Measurements from ENCODE around the gene USP38.
"Not testable (repeated sequence)": the region's sequence is repeated elsewhere in the genome, so short reads cannot be mapped to it uniquely, and the experiment has no call there.

Gene USP38

GRCh38 chr4:143262838-143263237, 78.1 kb downstream of the USP38 start:
- H3K36me3 ChIP-seq (ENCODE audit: control insufficient read depth, insufficient read depth, low read length) = no peaks in the 10 kb centered on the region
- no peaks in the 10 kb centered on the region for H3K4me1 ChIP-seq
- no peaks in the 10 kb centered on the region for H3K9me3 ChIP-seq (ENCODE audit: control insufficient read depth, low read length)
- no peaks in the 10 kb centered on the region for H3K79me2 ChIP-seq
- H3K4me2 ChIP-seq (ENCODE audit: low read length) = no peak overlapping the region
- no peak overlapping the region for H3K4me3 ChIP-seq (ENCODE audit: low read depth, low read length)
- H3K27ac ChIP-seq = no peak overlapping the region
- TF ChIP-seq, protein P1, sequence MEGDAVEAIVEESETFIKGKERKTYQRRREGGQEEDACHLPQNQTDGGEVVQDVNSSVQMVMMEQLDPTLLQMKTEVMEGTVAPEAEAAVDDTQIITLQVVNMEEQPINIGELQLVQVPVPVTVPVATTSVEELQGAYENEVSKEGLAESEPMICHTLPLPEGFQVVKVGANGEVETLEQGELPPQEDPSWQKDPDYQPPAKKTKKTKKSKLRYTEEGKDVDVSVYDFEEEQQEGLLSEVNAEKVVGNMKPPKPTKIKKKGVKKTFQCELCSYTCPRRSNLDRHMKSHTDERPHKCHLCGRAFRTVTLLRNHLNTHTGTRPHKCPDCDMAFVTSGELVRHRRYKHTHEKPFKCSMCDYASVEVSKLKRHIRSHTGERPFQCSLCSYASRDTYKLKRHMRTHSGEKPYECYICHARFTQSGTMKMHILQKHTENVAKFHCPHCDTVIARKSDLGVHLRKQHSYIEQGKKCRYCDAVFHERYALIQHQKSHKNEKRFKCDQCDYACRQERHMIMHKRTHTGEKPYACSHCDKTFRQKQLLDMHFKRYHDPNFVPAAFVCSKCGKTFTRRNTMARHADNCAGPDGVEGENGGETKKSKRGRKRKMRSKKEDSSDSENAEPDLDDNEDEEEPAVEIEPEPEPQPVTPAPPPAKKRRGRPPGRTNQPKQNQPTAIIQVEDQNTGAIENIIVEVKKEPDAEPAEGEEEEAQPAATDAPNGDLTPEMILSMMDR (IDR thresholded peaks at IDR 0.05) = no peak
- H3K9ac ChIP-seq = no peak overlapping the region
- no peak overlapping the region for H2AFZ ChIP-seq
- no peaks in the 10 kb centered on the region for H3K27me3 ChIP-seq (ENCODE audit: control insufficient read depth, insufficient read depth, low read length)

DNA sequence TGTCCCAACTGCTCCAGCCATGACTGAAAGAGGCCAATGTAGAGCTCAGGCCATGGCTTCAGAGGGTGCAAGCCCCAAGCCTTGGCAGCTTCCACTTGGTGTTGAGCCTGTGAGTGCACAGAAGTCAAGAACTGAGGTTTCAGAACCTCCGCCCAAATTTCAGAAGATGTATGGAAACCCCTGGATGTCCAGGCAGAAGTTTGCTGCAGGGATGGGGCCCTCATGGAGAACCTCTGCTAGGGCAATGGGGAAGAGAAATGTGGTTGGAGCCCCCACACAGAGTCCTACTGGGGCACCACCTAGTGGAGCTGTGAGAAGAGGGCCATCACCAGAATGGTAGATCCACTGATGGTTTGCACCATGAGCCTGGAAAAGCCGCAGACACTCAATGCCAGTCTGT, 83.0 kb downstream of the USP38 start:
- not testable (repeated sequence) for H3K4me3 ChIP-seq (ENCODE audit: low read depth, low read length); H2AFZ ChIP-seq; H3K9ac ChIP-seq; H3K27ac ChIP-seq; H3K36me3 ChIP-seq (ENCODE audit: control insufficient read depth, insufficient read depth, low read length); H3K27me3 ChIP-seq (ENCODE audit: control insufficient read depth, insufficient read depth, low read length); H3K4me2 ChIP-seq (ENCODE audit: low read length); H3K9me3 ChIP-seq (ENCODE audit: control insufficient read depth, low read length); H3K79me2 ChIP-seq; H3K4me1 ChIP-seq

DNA sequence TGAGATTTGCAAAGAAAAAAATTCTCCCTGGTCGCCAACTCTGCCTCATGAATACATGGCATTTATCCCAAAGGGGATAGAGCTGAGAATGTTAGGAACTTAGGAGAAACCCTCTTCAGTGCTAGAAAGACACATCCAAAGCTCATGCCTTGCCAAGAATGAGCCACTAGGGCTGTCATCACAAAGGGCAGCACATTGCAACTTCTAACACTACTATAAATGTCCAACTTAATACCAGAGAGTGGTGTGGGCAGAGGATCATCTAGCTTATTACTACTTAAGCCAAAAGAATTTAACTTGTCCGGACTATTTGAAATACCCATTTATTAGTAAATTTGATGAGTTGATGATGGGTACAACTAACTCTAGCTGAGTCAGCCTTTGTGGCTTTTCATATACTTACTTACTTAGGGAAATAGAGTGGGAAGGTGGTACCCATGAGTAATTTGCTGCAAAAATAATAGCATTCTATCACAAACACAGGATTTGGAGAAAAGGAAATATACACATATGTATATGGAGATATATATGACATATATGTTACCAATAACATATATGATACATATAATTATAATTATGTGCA, 85.6 kb downstream of the USP38 start:
- no peak overlapping the region for H2AFZ ChIP-seq
- H3K9ac ChIP-seq = no peak overlapping the region
- H3K4me1 ChIP-seq = no peaks in the 10 kb centered on the region
- H3K9me3 ChIP-seq (ENCODE audit: control insufficient read depth, low read length) = no peaks in the 10 kb centered on the region
- no peak overlapping the region for H3K4me2 ChIP-seq (ENCODE audit: low read length)
- H3K27ac ChIP-seq = no peak overlapping the region
- H3K36me3 ChIP-seq (ENCODE audit: control insufficient read depth, insufficient read depth, low read length) = no peaks in the 10 kb centered on the region
- no peaks in the 10 kb centered on the region for H3K27me3 ChIP-seq (ENCODE audit: control insufficient read depth, insufficient read depth, low read length)
- H3K79me2 ChIP-seq = no peaks in the 10 kb centered on the region
- H3K4me3 ChIP-seq (ENCODE audit: low read depth, low read length) = no peak overlapping the region
- TF ChIP-seq, protein P1 (IDR thresholded peaks at IDR 0.05) = no peak

Measured in parathyroid adenoma (tissue), 2 donors.